ENCODE results near the gene ST6GALNAC3. TPM values are rescaled to one million over a fixed set of nuclear protein-coding genes. Genes with fewer than 3 reads are reported as not detected.
A peak's percentile ranks its signal among the peaks of the same experiment; 100 is the strongest.

The ST6GALNAC3 gene
- polyA plus RNA-seq = 10 to 100 TPM in 1 of 4 donors, 1 to 10 TPM in 1, under 1 TPM in 2; under 0.01 to 21.7 (median 2.6) TPM
- long read RNA-seq, donor 1 = 0 reads
- long read RNA-seq, donor 2 = 0 reads
- long read RNA-seq, donor 3 = 0 reads
- long read RNA-seq, donor 4 = 0 reads
- long read RNA-seq, donor 5, partial matches to known transcripts = 0 of 1 reads
- long read RNA-seq, donor 5, other reads (novel, unspliced or antisense) = 0 of 1 reads
- long read RNA-seq, donor 6, partial matches to known transcripts = 0 of 1 reads
- long read RNA-seq, donor 6, other reads (novel, unspliced or antisense) = 0 of 1 reads
- long read RNA-seq, donor 7 = 0 reads
- long read RNA-seq, donor 8 = 0 reads
- long read RNA-seq, donor 9 = 0 reads
- long read RNA-seq, donor 10, partial matches to known transcripts = 6 of 6 reads
- long read RNA-seq, donor 10, other reads (novel, unspliced or antisense) = 0 of 6 reads

DNA sequence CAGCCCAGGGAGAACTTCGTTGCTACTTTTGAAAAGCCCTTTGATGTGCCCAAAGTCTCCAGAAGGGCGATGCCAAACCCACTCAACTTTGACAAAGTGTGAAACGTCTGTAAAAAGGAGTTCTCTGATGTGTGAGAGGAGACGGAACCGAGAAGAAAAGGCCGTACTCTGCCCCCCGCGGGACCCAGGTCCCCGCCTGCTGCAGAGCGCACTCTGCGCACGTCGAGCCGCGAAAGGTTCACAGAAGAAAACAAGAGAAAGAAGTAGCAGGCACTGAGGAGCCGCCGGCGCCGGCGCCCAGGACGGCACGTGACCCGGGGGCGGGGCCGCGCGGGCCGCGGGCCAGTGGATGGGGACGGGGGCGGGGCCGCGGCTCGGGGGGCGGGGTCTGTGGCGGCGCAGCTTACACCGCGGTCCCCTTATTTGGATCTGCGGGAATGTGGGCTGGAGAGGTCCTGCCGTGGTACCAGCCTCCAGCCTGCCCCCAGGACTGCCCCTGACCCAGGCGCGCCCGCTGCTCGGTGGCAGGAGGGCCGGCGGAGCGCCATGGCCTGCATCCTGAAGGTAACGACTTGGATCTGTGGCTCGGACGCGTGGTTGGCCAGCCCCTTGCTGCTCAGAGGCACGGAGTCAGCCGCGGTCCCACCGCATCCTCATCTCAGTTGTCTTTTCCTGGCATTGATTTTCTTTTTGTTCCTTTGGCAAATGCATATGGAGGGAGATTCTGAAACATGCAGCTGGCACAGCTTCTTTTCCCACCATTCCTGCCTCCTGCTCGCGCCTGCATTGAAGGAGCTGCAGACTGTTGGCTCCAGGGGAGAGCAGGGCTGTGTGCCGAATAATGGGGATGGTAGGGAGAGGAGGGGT, at the start of gene ST6GALNAC3:
Gene ST6GALNAC3, plus strand, starts transcription at position 426 of the 867 bp plus-strand sequence.
- H3K27me3 ChIP-seq (ENCODE audit: control insufficient read depth in 3 of 3, insufficient read depth in 3 of 3, low read length in 3 of 3) = peaks cover 0 to 4% (median 0%) of the 10 kb centered on the region in 3 donors
- H3K9me3 ChIP-seq (ENCODE audit: control insufficient read depth in 2 of 2, insufficient read depth in 1 of 2, low read depth in 1 of 2, low read length in 1 of 2) = no peaks in the 10 kb centered on the region
- DNase-seq = peak; percentile 74 to 90
- FAIRE-seq = no peak
- H3K27ac ChIP-seq (ENCODE audit: low read depth in 1 of 3, low read length in 2 of 3) = peak within 1 kb of the TSS in 2 of 3 donors; percentile 74 to 90
- H3K36me3 ChIP-seq (ENCODE audit: control insufficient read depth in 3 of 3, insufficient read depth in 2 of 3, low read depth in 1 of 3, low read length in 3 of 3) = no peaks in the 10 kb centered on the region
- WGBS, 3 donors = 1 to 3% (median 2%) methylated on average over 45 to 59 of the region's 59 CpGs
- H3K4me3 ChIP-seq (ENCODE audit: low read depth in 1 of 3, low read length in 3 of 3) = peak within 1 kb of the TSS; percentile 42 to 90 (median 62)
- H3K4me1 ChIP-seq (ENCODE audit: control insufficient read depth in 3 of 3, insufficient read depth in 2 of 3, low read depth in 1 of 3, low read length in 2 of 3) = peaks cover 0 to 10% (median 0%) of the 10 kb centered on the region in 3 donors

DNA sequence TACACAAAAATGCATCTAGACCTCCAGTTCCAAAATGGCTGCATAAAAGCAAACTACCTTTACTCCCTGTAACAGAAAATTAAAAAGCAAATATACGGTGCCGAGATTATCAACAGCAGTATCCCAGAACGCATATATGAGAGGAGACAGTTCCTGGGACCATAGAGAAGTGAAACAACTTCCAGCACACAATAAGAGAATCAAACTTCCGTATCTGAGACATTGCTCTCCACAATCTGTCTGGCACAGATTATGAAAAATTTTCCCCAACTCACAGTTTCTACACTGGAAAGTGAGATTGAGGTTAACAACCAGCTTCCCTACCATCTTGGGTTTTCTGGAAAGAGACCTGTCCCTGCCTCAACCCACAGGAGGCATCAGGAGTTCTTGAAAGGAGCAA, 47.2 kb upstream of the ST6GALNAC3 start:
- Histone ChIP-seq H3K36me3 (ENCODE audit: control insufficient read depth in 3 of 3, insufficient read depth in 2 of 3, low read depth in 1 of 3, low read length in 3 of 3) (no peaks in the 10 kb centered on the region), H3K27me3 (ENCODE audit: control insufficient read depth in 3 of 3, insufficient read depth in 3 of 3, low read length in 3 of 3) (no peaks in the 10 kb centered on the region), H3K4me1 (ENCODE audit: control insufficient read depth in 3 of 3, insufficient read depth in 2 of 3, low read depth in 1 of 3, low read length in 2 of 3) (no peaks in the 10 kb centered on the region), H3K9me3 (ENCODE audit: control insufficient read depth in 2 of 2, insufficient read depth in 1 of 2, low read depth in 1 of 2, low read length in 1 of 2) (no peaks in the 10 kb centered on the region), H3K4me3 (ENCODE audit: low read depth in 1 of 3, low read length in 3 of 3) (no peak overlapping the region), H3K27ac (ENCODE audit: low read depth in 1 of 3, low read length in 2 of 3) (no peak overlapping the region)
- WGBS, 3 donors = 82 to 90% (median 86%) methylated on average over 4 of the region's 4 CpGs
- DNase-seq (no peak), FAIRE-seq (no peak)

DNA sequence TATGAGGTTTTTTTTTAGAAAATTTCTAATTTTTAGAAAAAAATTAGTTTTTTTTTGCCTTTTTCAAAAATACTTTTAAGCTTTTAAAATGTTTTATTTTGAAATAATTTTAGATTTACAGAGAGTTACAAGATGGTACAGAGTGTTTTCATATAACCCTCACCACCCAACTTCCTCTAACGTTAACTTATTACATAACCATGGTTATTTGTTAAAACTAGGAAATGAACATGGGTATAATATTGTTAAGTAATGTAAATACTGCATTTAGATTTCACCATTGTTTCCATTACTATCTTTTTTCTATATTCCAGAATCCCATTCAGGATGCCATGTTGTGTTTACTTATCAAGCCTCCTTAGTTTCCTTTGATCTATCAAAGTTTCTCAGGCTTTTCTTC, 45.2 kb upstream of the ST6GALNAC3 start:
- Histone ChIP-seq H3K4me1 (ENCODE audit: control insufficient read depth in 3 of 3, insufficient read depth in 2 of 3, low read depth in 1 of 3, low read length in 2 of 3) (no peaks in the 10 kb centered on the region), H3K27ac (ENCODE audit: low read depth in 1 of 3, low read length in 2 of 3) (no peak overlapping the region), H3K27me3 (ENCODE audit: control insufficient read depth in 3 of 3, insufficient read depth in 3 of 3, low read length in 3 of 3) (no peaks in the 10 kb centered on the region), H3K4me3 (ENCODE audit: low read depth in 1 of 3, low read length in 3 of 3) (no peak overlapping the region), H3K36me3 (ENCODE audit: control insufficient read depth in 3 of 3, insufficient read depth in 2 of 3, low read depth in 1 of 3, low read length in 3 of 3) (no peaks in the 10 kb centered on the region), H3K9me3 (ENCODE audit: control insufficient read depth in 2 of 2, insufficient read depth in 1 of 2, low read depth in 1 of 2, low read length in 1 of 2) (no peaks in the 10 kb centered on the region)
- no peak for DNase-seq
- WGBS, 3 donors = 70 to 90% (median 76%) methylated on average over 1 of the region's 1 CpG
- no peak for FAIRE-seq

DNA sequence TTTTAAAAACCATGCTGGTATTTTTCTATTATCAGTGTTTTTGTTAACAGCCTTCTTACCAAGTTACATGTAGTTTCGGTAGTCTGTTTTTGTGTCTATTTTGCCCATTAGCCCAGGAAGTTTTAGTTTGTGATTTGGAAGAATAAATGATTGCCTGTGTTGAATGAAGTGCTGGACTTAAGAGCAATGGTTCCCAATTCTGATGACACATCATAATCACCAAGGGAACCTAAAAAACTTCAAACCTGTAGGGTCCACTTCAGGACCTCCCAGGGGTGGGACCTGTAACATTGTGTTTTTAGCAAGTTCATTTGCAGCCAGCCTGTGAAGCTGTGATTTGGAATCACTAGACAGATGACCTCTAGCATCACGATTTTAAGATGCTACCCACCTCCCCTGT, 43.0 kb upstream of the ST6GALNAC3 start:
- Histone ChIP-seq H3K27ac (ENCODE audit: low read depth in 1 of 3, low read length in 2 of 3) (no peak overlapping the region), H3K4me1 (ENCODE audit: control insufficient read depth in 3 of 3, insufficient read depth in 2 of 3, low read depth in 1 of 3, low read length in 2 of 3) (peaks cover 0 to 3% (median 0%) of the 10 kb centered on the region in 3 donors), H3K27me3 (ENCODE audit: control insufficient read depth in 3 of 3, insufficient read depth in 3 of 3, low read length in 3 of 3) (no peaks in the 10 kb centered on the region), H3K9me3 (ENCODE audit: control insufficient read depth in 2 of 2, insufficient read depth in 1 of 2, low read depth in 1 of 2, low read length in 1 of 2) (no peaks in the 10 kb centered on the region), H3K4me3 (ENCODE audit: low read depth in 1 of 3, low read length in 3 of 3) (no peak overlapping the region), H3K36me3 (ENCODE audit: control insufficient read depth in 3 of 3, insufficient read depth in 2 of 3, low read depth in 1 of 3, low read length in 3 of 3) (no peaks in the 10 kb centered on the region)
- DNase-seq = no peak
- FAIRE-seq = no peak
- WGBS, 3 donors = 55 to 72% (median 71%) methylated on average over 2 of the region's 2 CpGs

DNA sequence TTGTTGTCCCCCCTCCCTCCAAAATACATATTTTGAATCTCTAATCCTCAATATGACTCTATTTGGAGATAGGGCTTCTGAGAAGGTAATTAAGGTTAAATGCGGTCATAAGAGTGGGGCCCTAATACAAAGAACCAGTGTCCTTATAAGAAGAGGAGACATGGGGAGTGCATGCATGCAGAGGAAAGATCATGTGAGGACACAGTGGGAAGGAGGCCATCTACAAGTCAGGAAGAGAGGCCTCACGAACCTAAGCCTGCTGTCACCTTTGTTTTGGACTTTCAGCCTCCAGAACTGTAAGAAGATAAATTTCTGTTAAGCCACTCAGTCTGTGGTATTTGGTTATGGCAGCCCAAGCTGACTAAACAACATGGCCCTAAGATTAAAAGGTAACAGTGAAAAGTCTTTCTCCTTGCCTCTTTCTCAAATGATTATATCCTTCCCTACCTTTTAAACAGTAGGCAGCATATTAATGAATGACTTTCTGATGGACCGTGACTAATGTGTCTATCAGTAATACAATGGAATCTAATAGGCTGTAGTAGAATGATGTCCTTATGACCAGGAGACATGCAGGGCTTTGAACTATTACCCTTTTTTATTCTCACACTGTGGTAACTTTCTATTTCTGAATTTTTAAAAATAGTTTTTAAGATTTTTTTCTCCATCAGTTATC, 40.6 kb upstream of the ST6GALNAC3 start:
- Histone ChIP-seq H3K9me3 (ENCODE audit: control insufficient read depth in 2 of 2, insufficient read depth in 1 of 2, low read depth in 1 of 2, low read length in 1 of 2) (no peaks in the 10 kb centered on the region), H3K27me3 (ENCODE audit: control insufficient read depth in 3 of 3, insufficient read depth in 3 of 3, low read length in 3 of 3) (no peaks in the 10 kb centered on the region), H3K4me1 (ENCODE audit: control insufficient read depth in 3 of 3, insufficient read depth in 2 of 3, low read depth in 1 of 3, low read length in 2 of 3) (peaks cover 0 to 18% (median 0%) of the 10 kb centered on the region in 3 donors), H3K36me3 (ENCODE audit: control insufficient read depth in 3 of 3, insufficient read depth in 2 of 3, low read depth in 1 of 3, low read length in 3 of 3) (no peaks in the 10 kb centered on the region), H3K4me3 (ENCODE audit: low read depth in 1 of 3, low read length in 3 of 3) (no peak overlapping the region), H3K27ac (ENCODE audit: low read depth in 1 of 3, low read length in 2 of 3) (no peak overlapping the region)
- FAIRE-seq (no peak), DNase-seq (no peak)
- 78 to 83% (median 83%) methylated on average over 3 of the region's 3 CpGs for WGBS, 3 donors

DNA sequence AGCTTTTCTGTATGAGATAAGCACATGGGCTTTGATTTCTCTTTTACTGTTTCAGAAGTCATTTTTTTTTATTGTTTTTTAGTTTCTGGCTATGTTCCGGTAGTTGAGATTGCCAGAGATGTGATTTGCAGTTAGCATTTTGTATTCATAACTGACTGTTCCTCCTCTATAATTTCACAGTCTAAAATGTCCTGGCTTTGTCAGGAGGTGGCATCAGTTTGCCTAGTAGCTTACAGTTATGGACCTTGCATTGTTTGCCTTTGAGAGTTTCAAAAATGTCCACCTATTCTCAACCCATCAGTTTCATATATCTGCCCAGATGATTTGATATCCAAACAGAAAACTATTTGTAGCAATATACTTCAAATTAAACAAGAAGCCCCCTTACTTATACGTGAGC, 39.5 kb upstream of the ST6GALNAC3 start:
- Histone ChIP-seq H3K4me3 (ENCODE audit: low read depth in 1 of 3, low read length in 3 of 3) (no peak overlapping the region), H3K27me3 (ENCODE audit: control insufficient read depth in 3 of 3, insufficient read depth in 3 of 3, low read length in 3 of 3) (no peaks in the 10 kb centered on the region), H3K27ac (ENCODE audit: low read depth in 1 of 3, low read length in 2 of 3) (no peak overlapping the region), H3K36me3 (ENCODE audit: control insufficient read depth in 3 of 3, insufficient read depth in 2 of 3, low read depth in 1 of 3, low read length in 3 of 3) (no peaks in the 10 kb centered on the region), H3K9me3 (ENCODE audit: control insufficient read depth in 2 of 2, insufficient read depth in 1 of 2, low read depth in 1 of 2, low read length in 1 of 2) (no peaks in the 10 kb centered on the region), H3K4me1 (ENCODE audit: control insufficient read depth in 3 of 3, insufficient read depth in 2 of 3, low read depth in 1 of 3, low read length in 2 of 3) (peaks cover 0 to 24% (median 0%) of the 10 kb centered on the region in 3 donors)
- no peak for FAIRE-seq
- peak; percentile 36 to 50 for DNase-seq
- WGBS, 3 donors = 48 to 66% (median 49%) methylated on average over 2 of the region's 2 CpGs

DNA sequence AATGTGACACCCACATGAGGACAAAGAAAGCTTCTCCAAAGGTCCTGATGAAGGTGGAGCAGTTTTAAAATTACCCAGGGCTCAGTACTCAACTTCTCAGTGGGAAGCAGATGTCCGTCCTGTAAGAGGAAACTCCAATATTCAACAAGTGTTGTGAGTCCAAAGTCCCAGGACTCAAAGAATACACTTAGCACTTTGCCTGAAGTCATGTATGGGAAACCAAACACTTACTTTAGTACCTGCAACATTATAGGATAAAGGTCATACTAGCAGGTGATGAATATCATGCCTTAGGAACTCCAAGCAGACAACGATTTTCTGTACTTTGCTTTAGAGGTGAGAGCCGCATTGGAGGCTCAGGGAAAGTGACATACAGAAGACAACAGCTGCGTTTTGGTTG, 37.2 kb upstream of the ST6GALNAC3 start:
- H3K9me3 ChIP-seq (ENCODE audit: control insufficient read depth in 2 of 2, insufficient read depth in 1 of 2, low read depth in 1 of 2, low read length in 1 of 2) = no peaks in the 10 kb centered on the region
- no peaks in the 10 kb centered on the region for H3K36me3 ChIP-seq (ENCODE audit: control insufficient read depth in 3 of 3, insufficient read depth in 2 of 3, low read depth in 1 of 3, low read length in 3 of 3)
- WGBS, 3 donors = 17 to 46% (median 27%) methylated on average over 4 of the region's 4 CpGs
- FAIRE-seq (no peak), DNase-seq (peak; percentile 75 to 81)
- no peak overlapping the region for H3K4me3 ChIP-seq (ENCODE audit: low read depth in 1 of 3, low read length in 3 of 3)
- peaks cover 0 to 37% (median 0%) of the 10 kb centered on the region in 3 donors for H3K4me1 ChIP-seq (ENCODE audit: control insufficient read depth in 3 of 3, insufficient read depth in 2 of 3, low read depth in 1 of 3, low read length in 2 of 3)
- peak overlapping the region in 1 of 3 donors; percentile 66 for H3K27ac ChIP-seq (ENCODE audit: low read depth in 1 of 3, low read length in 2 of 3)
- H3K27me3 ChIP-seq (ENCODE audit: control insufficient read depth in 3 of 3, insufficient read depth in 3 of 3, low read length in 3 of 3) = no peaks in the 10 kb centered on the region

Measured in small intestine (tissue), 16 donors.